Measurements from ENCODE around the gene DEGS1. TPM values are rescaled to one million over a fixed set of nuclear protein-coding genes. Genes with fewer than 3 reads are reported as not detected.

Gene DEGS1
- total and polyA plus RNA-seq, 2 experiments from 2014 or later: 45.7 to 67.9 TPM

- H3K36me3 Mint-ChIP-seq (ENCODE audit: low read depth): peaks cover 48% of the 10 kb centered on the region; the same call in 2 of the 3 replicates
- peaks cover 9% of the 10 kb centered on the region; the same call in 1 of the 2 replicates for H3K36me3 ChIP-seq (ENCODE audit: insufficient read depth)
Measured at GRCh38 chr1:224141693-224142092, 41.3 kb upstream of the DEGS1 start.

More at GRCh38 chr1:224141693-224142092, 41.3 kb upstream of the DEGS1 start:
- Histone ChIP-seq H3K27me3 (ENCODE audit: insufficient read depth) (no peaks in the 10 kb centered on the region), H4K20me1 (replicated peaks; ENCODE audit: insufficient read depth) (peaks cover 11% of the 10 kb centered on the region), H3K4me1 (ENCODE audit: insufficient read depth) (no peaks in the 10 kb centered on the region), H3K4me3 (no peak overlapping the region), H3K79me2 (replicated peaks; ENCODE audit: insufficient read depth) (0 out of 2 replicates have a peak, but pooled peaks cover 3% of the 10 kb centered on the region), H2AFZ (no peak overlapping the region), H3K9me2 (ENCODE audit: insufficient read depth) (no peaks in the 10 kb centered on the region), H3K4me2 (no peak overlapping the region), H3K27ac (ENCODE audit: low read depth) (no peak overlapping the region), H3F3A (replicated peaks; ENCODE audit: low read depth) (no peaks in the 10 kb centered on the region)
- Mint-ChIP-seq H3K27ac (no peak overlapping the region), H3K4me3 (no peak overlapping the region), H3K27me3 (ENCODE audit: insufficient read depth, low read depth, poor library complexity) (peaks cover 2% of the 10 kb centered on the region), H3K9me3 (no peaks in the 10 kb centered on the region), H3K4me1 (no peaks in the 10 kb centered on the region)
- TF ChIP-seq ETS1 (IDR thresholded peaks at IDR 0.05): no peak
- no peak for TF ChIP-seq CREB1 (CRISPR knock-in tag; IDR thresholded peaks at IDR 0.05; ENCODE audit: low read depth)
- no peak for TF ChIP-seq STAT1 (IDR thresholded peaks at IDR 0.05; ENCODE audit: unreplicated experiment)
- TF ChIP-seq POLR2AphosphoS5 (IDR thresholded peaks at IDR 0.05; ENCODE audit: low read depth): no peak
- TF ChIP-seq REST (IDR thresholded peaks at IDR 0.05; ENCODE audit: unreplicated experiment): no peak
- no peak for TF ChIP-seq ZNF331 (CRISPR knock-in tag; IDR thresholded peaks at IDR 0.05; ENCODE audit: low read depth)
- TF ChIP-seq EZH2 (IDR thresholded peaks at IDR 0.05; ENCODE audit: low read depth, unreplicated experiment): no peak
- TF ChIP-seq EZH2phosphoT487 (IDR thresholded peaks at IDR 0.05; ENCODE audit: unreplicated experiment): no peak
- TF ChIP-seq ZNF462 (CRISPR knock-in tag; IDR thresholded peaks at IDR 0.05): no peak
- no peak for TF ChIP-seq JUNB (IDR thresholded peaks at IDR 0.05; ENCODE audit: unreplicated experiment)
- TF ChIP-seq CTCF (conservative IDR thresholded peaks at IDR 0.05; ENCODE audit: low read depth in 2 of 2): no peak
- no peak for TF ChIP-seq NANOG (IDR thresholded peaks at IDR 0.05; ENCODE audit: borderline replicate concordance)
- no peak for TF ChIP-seq ZNF114 (CRISPR knock-in tag; IDR thresholded peaks at IDR 0.05)
- ATAC-seq: no peak
- DNase-seq (ENCODE audit: low spot score): no peak

Data from GM23338 (cell line).